Endothelial cell of umbilical vein (primary cell): ENCODE results near the gene CCDC60.

ENCODE experiments used
- POLR2A ChIP-seq: IDR thresholded peaks from 2 replicates; pipeline ENCODE4 v1.6.1; 2012; ENCODE audit warnings: low read depth, mild to moderate bottlenecking, control low read depth, low read length
- TF ChIP-seq, protein P1 (sequence below), 2 donors: IDR thresholded peaks; 1 replicate in 1 of 2; 2 replicates in 1 of 2; pipeline ENCODE4 v1.5.1; 2011; ENCODE audit warnings: low read length in 2 of 2, mild to moderate bottlenecking in 2 of 2, moderate library complexity in 2 of 2, control low read depth in 1 of 2, inconsistent platforms in 1 of 2, low read depth in 1 of 2; ENCODE audit not compliant: insufficient read depth in 1 of 2; ENCODE audit errors: extremely low read depth in 1 of 2
- TF ChIP-seq, protein P2 (sequence below): IDR thresholded peaks from 2 replicates; pipeline ENCODE4 v1.6.1; 2011; ENCODE audit not compliant: insufficient read depth, insufficient read length

DNA sequence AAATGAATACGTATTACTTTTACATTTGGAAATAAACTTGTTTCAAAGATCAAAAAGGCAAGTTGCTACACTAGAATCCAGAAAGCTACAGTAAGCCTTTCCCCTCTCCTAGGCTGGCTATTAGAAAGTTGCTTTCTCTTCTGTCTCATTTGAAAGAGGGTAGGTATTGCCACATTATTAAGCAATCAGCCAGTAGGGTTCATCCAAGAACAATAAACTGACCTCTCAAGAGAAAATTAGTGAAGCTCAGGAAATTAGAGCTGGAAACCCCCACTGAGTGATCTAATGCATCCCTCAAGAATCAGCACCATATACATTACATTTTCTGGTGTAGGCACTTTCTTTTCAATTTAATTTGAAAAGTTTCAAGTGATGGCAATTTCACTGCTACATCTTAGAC, 254.6 kb downstream of the CCDC60 start:
- TF ChIP-seq, protein P1, sequence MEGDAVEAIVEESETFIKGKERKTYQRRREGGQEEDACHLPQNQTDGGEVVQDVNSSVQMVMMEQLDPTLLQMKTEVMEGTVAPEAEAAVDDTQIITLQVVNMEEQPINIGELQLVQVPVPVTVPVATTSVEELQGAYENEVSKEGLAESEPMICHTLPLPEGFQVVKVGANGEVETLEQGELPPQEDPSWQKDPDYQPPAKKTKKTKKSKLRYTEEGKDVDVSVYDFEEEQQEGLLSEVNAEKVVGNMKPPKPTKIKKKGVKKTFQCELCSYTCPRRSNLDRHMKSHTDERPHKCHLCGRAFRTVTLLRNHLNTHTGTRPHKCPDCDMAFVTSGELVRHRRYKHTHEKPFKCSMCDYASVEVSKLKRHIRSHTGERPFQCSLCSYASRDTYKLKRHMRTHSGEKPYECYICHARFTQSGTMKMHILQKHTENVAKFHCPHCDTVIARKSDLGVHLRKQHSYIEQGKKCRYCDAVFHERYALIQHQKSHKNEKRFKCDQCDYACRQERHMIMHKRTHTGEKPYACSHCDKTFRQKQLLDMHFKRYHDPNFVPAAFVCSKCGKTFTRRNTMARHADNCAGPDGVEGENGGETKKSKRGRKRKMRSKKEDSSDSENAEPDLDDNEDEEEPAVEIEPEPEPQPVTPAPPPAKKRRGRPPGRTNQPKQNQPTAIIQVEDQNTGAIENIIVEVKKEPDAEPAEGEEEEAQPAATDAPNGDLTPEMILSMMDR (IDR thresholded peaks at IDR 0.05; ENCODE audit: extremely low read depth in 1 of 2, insufficient read depth in 1 of 2, low read depth in 1 of 2, low read length in 2 of 2), result no peak
- no peak for TF ChIP-seq POLR2A
- TF ChIP-seq, protein P2, sequence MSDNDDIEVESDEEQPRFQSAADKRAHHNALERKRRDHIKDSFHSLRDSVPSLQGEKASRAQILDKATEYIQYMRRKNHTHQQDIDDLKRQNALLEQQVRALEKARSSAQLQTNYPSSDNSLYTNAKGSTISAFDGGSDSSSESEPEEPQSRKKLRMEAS, result no peak
